NCI-H446 (cell line): Measurements from ENCODE around the gene ESPNL.
"Not testable (repeated sequence)": the region's sequence is repeated elsewhere in the genome, so short reads cannot be mapped to it uniquely, and the experiment has no call there.

ENCODE experiments used
- DNase-seq, 2 experiments: peaks; one replicate each; lab custom pipeline; 2025; lab: John Stamatoyannopoulos, UW

The ESPNL gene

GRCh38 chr2:238115709-238116108 lies 15.6 kb downstream of the ESPNL start:
- not testable (repeated sequence) for DNase-seq

GRCh38 chr2:238116298-238117198 lies 16.4 kb downstream of the ESPNL start:
- no peak for DNase-seq

- DNase-seq: no peak
Measured at GRCh38 chr2:238117199-238118154, 17.3 kb downstream of the ESPNL start.

- no peak for DNase-seq
Measured at GRCh38 chr2:238119756-238120462, 19.8 kb downstream of the ESPNL start.

- DNase-seq: no peak
Measured at GRCh38 chr2:238120463-238121298, 20.5 kb downstream of the ESPNL start.

GRCh38 chr2:238121511-238122286 lies 21.6 kb downstream of the ESPNL start:
- DNase-seq: no peak

- no peak for DNase-seq
Measured at GRCh38 chr2:238122287-238123217, 22.4 kb downstream of the ESPNL start.

- no peak for DNase-seq
Measured at GRCh38 chr2:238123218-238123971, 23.3 kb downstream of the ESPNL start.

- no peak for DNase-seq
Measured at GRCh38 chr2:238123991-238124470, 23.9 kb downstream of the ESPNL start.

- no peak for DNase-seq
Measured at GRCh38 chr2:238124488-238125126, 24.5 kb downstream of the ESPNL start.

GRCh38 chr2:238125127-238125885 lies 25.2 kb downstream of the ESPNL start:
- DNase-seq: no peak

GRCh38 chr2:238126338-238126737 lies 26.2 kb downstream of the ESPNL start:
- DNase-seq: no peak

- DNase-seq: no peak
Measured at GRCh38 chr2:238126775-238127164, 26.6 kb downstream of the ESPNL start.

- no peak for DNase-seq
Measured at GRCh38 chr2:238127165-238128060, 27.3 kb downstream of the ESPNL start.

GRCh38 chr2:238128061-238128440 lies 27.9 kb downstream of the ESPNL start:
- no peak for DNase-seq

- no peak for DNase-seq
Measured at GRCh38 chr2:238128534-238129001, 28.4 kb downstream of the ESPNL start.
